Mucosa of rectum (tissue), 2 donors: ENCODE results near the gene ACTA2.

Source experiments
- H3K27ac ChIP-seq, 2 donors: one replicate each; pipeline ENCODE4 v1.7.0; 2013; ENCODE audit warnings: inconsistent platforms in 2 of 2, low read depth in 2 of 2, low read length in 2 of 2
- H3K27me3 ChIP-seq, 2 donors: one replicate each; pipeline ENCODE4 v1.7.0; 2013; ENCODE audit warnings: low read length in 2 of 2; ENCODE audit not compliant: control insufficient read depth in 2 of 2, insufficient read depth in 2 of 2
- H3K36me3 ChIP-seq, 2 donors: one replicate each; pipeline ENCODE4 v1.7.0; 2013; ENCODE audit warnings: low read length in 2 of 2; ENCODE audit not compliant: control insufficient read depth in 2 of 2, insufficient read depth in 2 of 2
- H3K4me1 ChIP-seq, 2 donors: one replicate each; pipeline ENCODE4 v1.7.0; 2013; ENCODE audit warnings: low read length in 2 of 2, mild to moderate bottlenecking in 1 of 2; ENCODE audit not compliant: control insufficient read depth in 2 of 2, insufficient read depth in 2 of 2
- H3K4me3 ChIP-seq, 2 donors: one replicate each; pipeline ENCODE4 v1.7.0; 2013; ENCODE audit warnings: low read length in 2 of 2
- H3K9ac ChIP-seq, 2 donors: one replicate each; pipeline ENCODE4 v1.7.0; 2013; ENCODE audit warnings: low read length in 2 of 2, low read depth in 1 of 2, mild to moderate bottlenecking in 1 of 2
- H3K9me3 ChIP-seq, 2 donors: one replicate each; pipeline ENCODE4 v1.7.0; 2013; ENCODE audit warnings: low read length in 2 of 2; ENCODE audit not compliant: control insufficient read depth in 2 of 2
- donor health status: healthy.
- donor health status: Normal muscosa, but diverticular disease.

The ACTA2 gene

DNA sequence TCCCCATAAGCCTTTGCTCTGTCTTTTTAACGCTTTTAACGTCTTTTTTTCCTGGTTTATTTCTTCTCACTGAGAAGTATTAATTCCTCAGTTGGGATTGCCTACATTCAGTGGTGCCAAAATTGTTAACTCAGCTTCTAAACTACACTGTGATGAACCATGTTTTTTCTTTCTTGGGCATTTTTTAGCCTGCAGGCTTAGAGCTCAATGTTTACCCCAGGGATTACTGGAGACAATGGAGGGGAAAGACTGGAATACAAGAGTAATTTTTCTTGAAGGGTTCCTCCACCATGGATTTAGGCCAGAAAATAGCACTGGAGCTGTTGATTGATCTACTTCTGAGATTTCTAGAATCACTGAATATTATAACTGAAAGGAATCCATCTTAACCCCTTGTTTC is 52.7 kb downstream of the ACTA2 start:
- Histone ChIP-seq H3K36me3 (peaks cover 4 to 7% of the 10 kb centered on the region in 2 donors), H3K9me3 (no peaks in the 10 kb centered on the region), H3K27me3 (no peaks in the 10 kb centered on the region), H3K4me1 (peaks cover 59 to 71% of the 10 kb centered on the region in 2 donors), H3K27ac (peak overlapping the region in 1 of 2 donors; percentile 13), H3K4me3 (no peak overlapping the region), H3K9ac (no peak overlapping the region)

DNA sequence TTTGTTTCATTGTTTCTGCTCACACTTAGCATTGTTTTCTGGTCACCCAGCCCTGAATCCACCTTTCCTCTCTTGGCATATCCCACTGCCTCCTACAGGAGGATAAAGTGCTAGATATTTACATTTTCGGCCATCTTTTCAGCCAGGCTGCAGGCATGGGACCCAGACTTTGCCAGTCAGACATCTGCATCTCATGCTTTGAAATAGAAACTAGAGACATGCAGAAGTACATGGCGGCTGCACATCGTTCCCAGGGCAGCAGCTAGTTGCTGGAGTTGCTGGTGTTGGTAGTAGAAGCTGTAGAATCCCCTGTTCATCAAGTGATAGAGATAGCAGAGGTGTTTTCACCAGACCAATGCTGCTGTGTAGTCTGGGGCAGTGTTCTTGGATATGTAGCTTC is 53.8 kb downstream of the ACTA2 start:
- peaks cover 4 to 11% of the 10 kb centered on the region in 2 donors for H3K36me3 ChIP-seq
- H3K27me3 ChIP-seq = no peaks in the 10 kb centered on the region
- peaks cover 54 to 72% of the 10 kb centered on the region in 2 donors for H3K4me1 ChIP-seq
- no peaks in the 10 kb centered on the region for H3K9me3 ChIP-seq
- no peak overlapping the region for H3K4me3 ChIP-seq
- peak overlapping the region in 1 of 2 donors; percentile 14 for H3K27ac ChIP-seq
- H3K9ac ChIP-seq = no peak overlapping the region

DNA sequence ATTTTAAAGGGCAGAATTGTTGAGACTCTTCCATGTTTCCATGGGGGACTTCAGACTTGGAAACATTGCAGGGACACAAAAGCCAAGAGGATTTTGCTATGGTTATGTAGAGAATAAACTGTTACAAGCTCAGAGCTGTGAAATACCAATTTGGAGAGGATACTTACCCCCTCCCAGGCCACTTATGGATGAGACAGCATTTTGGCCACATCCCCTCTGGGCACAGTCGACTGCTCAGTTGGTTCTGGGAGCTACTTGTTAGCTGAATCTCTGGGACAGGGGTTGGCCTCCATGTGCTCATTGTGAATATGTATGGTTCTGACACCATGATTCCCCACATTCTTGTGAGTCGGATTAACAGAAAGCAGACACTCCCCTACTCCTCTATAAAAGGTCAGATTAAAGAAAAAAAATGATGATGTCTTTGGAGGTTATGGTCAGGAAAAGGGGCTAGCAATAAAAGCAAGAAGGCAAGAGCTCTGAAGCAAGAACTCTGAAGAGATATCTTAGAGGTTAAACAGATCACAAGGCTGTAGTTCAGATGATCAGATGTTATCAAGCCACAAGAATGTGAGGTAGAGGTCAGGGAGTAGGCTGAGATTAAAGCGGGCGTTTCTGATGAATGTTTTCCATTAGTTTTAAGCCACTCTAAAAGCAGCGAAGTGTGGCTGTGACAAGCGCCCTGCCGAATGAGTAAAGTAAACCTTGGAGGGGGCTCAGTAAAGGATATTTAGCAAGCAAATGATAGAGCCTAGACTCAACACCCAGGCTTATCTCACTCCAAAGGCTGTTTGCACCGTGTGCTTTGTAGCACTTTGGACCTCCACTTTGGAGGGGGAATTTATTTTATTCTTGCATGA is 55.3 kb downstream of the ACTA2 start:
- H3K9me3 ChIP-seq = no peaks in the 10 kb centered on the region
- no peaks in the 10 kb centered on the region for H3K27me3 ChIP-seq
- peaks cover 4 to 8% of the 10 kb centered on the region in 2 donors for H3K36me3 ChIP-seq
- H3K27ac ChIP-seq = peak overlapping the region; percentile 93
- H3K4me1 ChIP-seq = peaks cover 46 to 65% of the 10 kb centered on the region in 2 donors
- H3K9ac ChIP-seq = peak overlapping the region; percentile 64 to 72
- peak overlapping the region; percentile 7 to 59 for H3K4me3 ChIP-seq

DNA sequence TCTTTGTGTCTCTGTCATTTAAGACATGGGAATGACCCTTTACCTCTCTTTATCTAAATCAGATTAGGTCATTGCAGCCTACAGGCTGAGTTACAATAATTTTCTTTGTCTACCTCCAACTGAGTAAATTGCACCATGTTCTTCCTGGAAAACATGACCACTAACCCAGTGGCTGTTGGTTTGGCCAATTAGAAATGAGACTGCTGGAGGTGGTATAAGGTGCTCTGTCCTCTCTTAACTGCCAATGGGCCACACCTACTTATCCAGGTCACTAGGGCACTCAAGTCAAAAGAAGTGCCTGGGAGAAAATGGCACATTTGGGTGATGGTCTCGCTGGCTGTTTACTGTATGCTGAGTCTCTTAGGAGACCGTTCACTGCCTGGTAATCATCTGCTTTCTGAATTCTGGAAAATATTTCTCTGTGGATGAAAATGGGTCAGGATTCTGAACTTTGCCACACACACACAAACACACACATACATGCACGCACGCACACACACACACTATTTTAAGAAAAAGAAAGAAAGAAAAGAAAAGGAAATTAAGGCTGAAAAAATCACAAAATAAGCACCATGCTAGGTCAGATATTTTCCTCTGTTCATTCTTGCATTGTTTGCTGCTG is 56.1 kb downstream of the ACTA2 start:
- Histone ChIP-seq H3K36me3 (peaks cover 4% of the 10 kb centered on the region in 2 donors), H3K9ac (peak overlapping the region; percentile 64 to 72), H3K4me1 (peaks cover 43 to 61% of the 10 kb centered on the region in 2 donors), H3K27ac (peak overlapping the region; percentile 93), H3K27me3 (no peaks in the 10 kb centered on the region), H3K9me3 (no peaks in the 10 kb centered on the region), H3K4me3 (peak overlapping the region; percentile 7 to 59)

DNA sequence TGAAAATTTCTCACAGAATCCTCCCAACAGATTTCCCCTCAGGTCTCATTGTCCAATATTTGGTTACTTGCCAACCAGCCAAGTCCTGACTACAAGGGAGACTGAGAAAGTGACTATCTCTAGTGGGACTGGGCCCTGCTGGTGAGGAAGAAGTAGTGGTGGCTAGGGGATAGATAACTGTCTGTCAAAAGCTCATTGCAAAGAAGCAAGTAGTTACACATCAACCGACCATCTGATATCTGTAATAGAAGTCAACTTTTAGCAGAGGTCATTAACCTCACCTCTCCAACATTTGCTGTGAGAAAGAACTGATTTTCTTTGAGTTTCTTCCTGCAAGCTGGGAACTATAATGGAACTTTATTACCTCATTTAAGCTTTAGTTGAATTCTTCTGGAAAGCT is 57.3 kb downstream of the ACTA2 start:
- no peaks in the 10 kb centered on the region for H3K9me3 ChIP-seq
- no peaks in the 10 kb centered on the region for H3K27me3 ChIP-seq
- peaks cover 32 to 50% of the 10 kb centered on the region in 2 donors for H3K4me1 ChIP-seq
- peak overlapping the region in 1 of 2 donors; percentile 42 for H3K9ac ChIP-seq
- peak overlapping the region; percentile 93 for H3K27ac ChIP-seq
- H3K4me3 ChIP-seq = no peak overlapping the region
- peaks cover 0 to 4% of the 10 kb centered on the region in 2 donors for H3K36me3 ChIP-seq

DNA sequence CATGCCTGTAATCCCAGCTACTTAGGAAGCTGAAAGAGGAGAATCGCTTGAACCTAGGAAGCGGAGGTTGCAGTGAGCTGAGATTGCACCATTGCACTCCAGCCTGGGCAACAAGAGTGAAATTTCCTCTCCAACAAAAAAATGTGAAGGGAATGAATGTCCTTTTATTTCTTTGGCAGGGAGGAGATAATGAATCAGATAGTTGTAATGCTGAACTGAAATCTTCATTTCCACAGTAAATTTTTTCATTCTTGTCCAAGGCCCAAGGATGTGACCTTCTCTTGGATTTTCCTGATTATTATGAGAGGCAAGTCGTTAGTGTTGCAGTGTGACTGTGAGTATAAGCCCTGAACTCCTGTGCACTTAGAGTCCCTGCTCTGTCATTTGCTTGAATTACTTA is 59.0 kb downstream of the ACTA2 start:
- peak overlapping the region; percentile 52 to 65 for H3K27ac ChIP-seq
- H3K4me3 ChIP-seq = no peak overlapping the region
- H3K9me3 ChIP-seq = no peaks in the 10 kb centered on the region
- peaks cover 0 to 4% of the 10 kb centered on the region in 2 donors for H3K36me3 ChIP-seq
- no peaks in the 10 kb centered on the region for H3K27me3 ChIP-seq
- H3K9ac ChIP-seq = peak overlapping the region in 1 of 2 donors; percentile 18
- peaks cover 26 to 47% of the 10 kb centered on the region in 2 donors for H3K4me1 ChIP-seq

DNA sequence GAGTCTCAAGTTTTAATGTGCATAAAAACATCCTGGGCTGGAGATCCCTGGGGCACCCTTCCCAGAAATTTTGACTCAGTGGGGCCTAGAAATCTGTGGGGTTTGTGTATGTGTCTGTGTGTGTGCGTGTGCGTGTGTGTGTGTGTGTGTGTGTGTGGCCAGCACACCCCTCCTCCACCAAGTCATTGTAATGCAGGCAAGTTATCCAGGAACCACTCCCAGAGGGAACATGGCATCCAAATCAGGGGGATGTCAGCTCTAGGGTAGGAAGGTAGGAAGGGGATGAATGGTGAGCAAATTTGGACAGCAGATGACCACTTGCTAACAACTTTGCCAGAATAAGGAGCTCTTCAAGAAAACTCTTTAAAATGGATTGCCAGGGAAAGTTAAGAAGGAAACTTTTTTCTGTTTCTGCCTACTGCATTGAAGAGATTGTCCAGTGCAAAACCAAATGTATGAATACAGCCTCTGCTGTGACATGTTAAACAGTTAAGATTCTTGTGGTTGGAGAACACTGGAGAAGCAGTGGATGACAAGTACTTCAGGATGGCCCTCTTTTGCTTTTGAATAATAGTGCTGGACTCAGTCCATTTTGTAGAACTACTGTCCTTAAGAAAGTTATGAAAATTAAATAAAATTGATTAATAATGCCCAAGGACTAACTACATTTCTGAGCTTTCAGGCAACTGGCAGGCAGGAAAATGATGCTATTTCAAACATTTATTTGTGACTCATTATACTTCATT is 60.2 kb downstream of the ACTA2 start:
- H3K36me3 ChIP-seq = peaks cover 0 to 4% of the 10 kb centered on the region in 2 donors
- H3K27ac ChIP-seq = peak overlapping the region; percentile 2 to 37
- H3K9me3 ChIP-seq = no peaks in the 10 kb centered on the region
- H3K9ac ChIP-seq = peak overlapping the region in 1 of 2 donors; percentile 5
- H3K27me3 ChIP-seq = no peaks in the 10 kb centered on the region
- H3K4me1 ChIP-seq = peaks cover 15 to 37% of the 10 kb centered on the region in 2 donors
- no peak overlapping the region for H3K4me3 ChIP-seq

DNA sequence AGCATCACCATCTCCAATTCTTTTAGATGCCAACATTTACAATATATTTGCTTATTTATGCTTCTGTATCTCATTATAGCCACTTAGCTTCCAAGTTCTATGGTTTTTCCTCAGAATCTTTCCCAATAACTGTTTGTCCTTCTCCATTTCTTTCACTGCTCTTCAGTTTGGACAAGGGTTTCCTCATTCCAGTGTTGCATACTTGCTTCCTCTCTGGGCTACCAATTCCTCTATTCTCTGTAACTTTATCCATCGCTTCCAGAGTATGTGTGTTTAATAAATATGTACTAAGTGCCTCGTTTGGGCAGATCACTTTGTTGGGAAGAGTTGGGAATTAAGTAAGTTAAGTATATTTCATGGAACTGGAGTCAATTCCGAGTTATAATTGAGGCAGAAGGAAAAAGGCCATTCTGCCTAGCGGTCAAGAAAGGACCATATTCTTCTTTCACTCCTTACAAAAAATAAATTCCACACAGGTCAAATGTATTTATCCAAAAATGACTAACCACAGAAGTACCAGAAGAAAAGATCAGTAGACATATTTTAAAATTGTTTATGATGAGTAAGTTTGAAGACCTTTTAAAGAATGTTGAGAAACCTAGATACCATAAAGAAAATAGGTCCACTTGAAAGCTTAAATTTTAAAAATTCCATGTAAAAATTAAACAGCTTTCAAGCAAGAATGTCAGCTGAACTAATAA is 61.7 kb downstream of the ACTA2 start:
- Histone ChIP-seq H3K9me3 (no peaks in the 10 kb centered on the region), H3K27ac (no peak overlapping the region), H3K9ac (no peak overlapping the region), H3K4me3 (no peak overlapping the region), H3K4me1 (peaks cover 5 to 22% of the 10 kb centered on the region in 2 donors), H3K27me3 (no peaks in the 10 kb centered on the region), H3K36me3 (peaks cover 0 to 4% of the 10 kb centered on the region in 2 donors)

DNA sequence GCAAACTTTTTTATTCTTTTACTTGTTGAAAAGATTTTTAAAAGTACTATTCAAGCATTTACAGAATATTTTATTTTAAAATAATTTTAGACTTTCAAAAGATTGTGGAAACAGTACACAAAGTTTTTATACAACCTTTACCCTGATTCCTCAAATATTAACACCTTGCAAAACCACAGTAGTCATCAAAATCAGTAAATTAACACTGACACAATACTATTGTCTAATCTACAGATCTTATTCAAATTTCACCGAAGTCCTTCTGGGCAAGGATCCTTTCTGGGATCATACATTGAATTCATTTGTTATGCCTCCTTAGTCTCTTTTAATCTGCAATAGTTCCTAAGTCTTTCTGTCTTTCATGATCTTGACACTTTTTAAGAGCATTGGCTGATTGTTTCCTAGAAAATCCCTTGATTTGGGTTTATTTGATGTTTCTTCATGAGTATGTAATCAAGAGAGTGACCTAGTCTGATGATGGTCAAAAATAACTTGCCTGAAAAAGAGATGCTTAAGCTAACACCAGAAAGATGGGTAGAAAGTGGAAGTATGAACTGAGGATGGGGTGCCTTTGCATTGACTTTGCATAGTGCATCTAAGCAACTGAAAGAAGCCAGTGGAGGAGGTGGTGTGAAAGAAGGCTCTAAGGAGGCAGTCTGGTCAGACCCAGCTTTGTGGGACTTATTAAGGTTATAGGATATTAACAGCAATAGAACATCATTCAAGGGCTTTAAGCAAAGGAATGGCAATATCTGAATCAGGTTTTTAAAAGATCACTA is 62.8 kb downstream of the ACTA2 start:
- Histone ChIP-seq H3K4me3 (no peak overlapping the region), H3K9ac (no peak overlapping the region), H3K27me3 (no peaks in the 10 kb centered on the region), H3K27ac (no peak overlapping the region), H3K4me1 (peaks cover under 1 to 12% of the 10 kb centered on the region in 2 donors), H3K36me3 (peaks cover 0 to 4% of the 10 kb centered on the region in 2 donors), H3K9me3 (no peaks in the 10 kb centered on the region)
